GM19467 (cell line): Measurements from ENCODE around the gene PPP1R36.
"Not testable (repeated sequence)": the region's sequence is repeated elsewhere in the genome, so short reads cannot be mapped to it uniquely, and the experiment has no call there.

Experiments
- ATAC-seq: cut with Tn5 transposase; IDR thresholded peaks from one replicate; pipeline ENCODE4 v1.9.1; 2021; ENCODE audit warnings: mild to moderate bottlenecking, moderate library complexity; ENCODE audit not compliant: unreplicated experiment

The PPP1R36 gene

GRCh38 chr14:64563696-64564095 is 13.9 kb downstream of the PPP1R36 start:
- no peak for ATAC-seq

GRCh38 chr14:64566651-64567122 is 16.9 kb downstream of the PPP1R36 start:
- ATAC-seq, result no peak

- no peak for ATAC-seq
Observed at GRCh38 chr14:64569138-64569631, 19.4 kb downstream of the PPP1R36 start.

GRCh38 chr14:64569646-64570045 is 19.9 kb downstream of the PPP1R36 start:
- not testable (repeated sequence) for ATAC-seq

- ATAC-seq, result no peak
Observed at GRCh38 chr14:64572386-64573104, 22.8 kb downstream of the PPP1R36 start.

- no peak for ATAC-seq
Observed at GRCh38 chr14:64573109-64573508, 23.3 kb downstream of the PPP1R36 start.

GRCh38 chr14:64574371-64575107 is 24.8 kb downstream of the PPP1R36 start:
- no peak for ATAC-seq

- no peak for ATAC-seq
Observed at GRCh38 chr14:64577211-64577610, 27.4 kb downstream of the PPP1R36 start.

- ATAC-seq, result no peak
Observed at GRCh38 chr14:64580467-64580866, 30.7 kb downstream of the PPP1R36 start.

- no peak for ATAC-seq
Observed at GRCh38 chr14:64581363-64581762, 31.6 kb downstream of the PPP1R36 start.

GRCh38 chr14:64581817-64582216 is 32.1 kb downstream of the PPP1R36 start:
- no peak for ATAC-seq

GRCh38 chr14:64584190-64584589 is 34.4 kb downstream of the PPP1R36 start:
- ATAC-seq, result no peak

- ATAC-seq, result no peak
Observed at GRCh38 chr14:64591809-64592208, 42.0 kb downstream of the PPP1R36 start.

GRCh38 chr14:64594438-64594837 is 44.7 kb downstream of the PPP1R36 start:
- ATAC-seq, result no peak

- ATAC-seq, result no peak
Observed at GRCh38 chr14:64598404-64598803, 48.6 kb downstream of the PPP1R36 start.

GRCh38 chr14:64601571-64601970 is 51.8 kb downstream of the PPP1R36 start:
- ATAC-seq, result no peak

- no peak for ATAC-seq
Observed at GRCh38 chr14:64602826-64603225, 53.1 kb downstream of the PPP1R36 start.

- ATAC-seq, result no peak
Observed at GRCh38 chr14:64604001-64604400, 54.2 kb downstream of the PPP1R36 start.

GRCh38 chr14:64604881-64605280 is 55.1 kb downstream of the PPP1R36 start:
- ATAC-seq, result no peak

GRCh38 chr14:64605926-64606685 is 56.3 kb downstream of the PPP1R36 start:
- no peak for ATAC-seq

- ATAC-seq, result no peak
Observed at GRCh38 chr14:64610049-64610746, 60.4 kb downstream of the PPP1R36 start.
